Nephron (organoid): Measurements from ENCODE around the gene ZNF70.

ENCODE experiments used
- H3K27ac Mint-ChIP-seq, 3 experiments: 2 replicates each; pipeline ENCODE4 v1.8.0; 2020; ENCODE audit warnings: mixed read lengths in 3 of 3, mild to moderate bottlenecking in 2 of 3, moderate library complexity in 1 of 3
- H3K27me3 Mint-ChIP-seq: 2 replicates; pipeline ENCODE4 v1.8.0; 2021; ENCODE audit warnings: low read depth, mild to moderate bottlenecking, moderate library complexity, mixed read lengths
- H3K36me3 Mint-ChIP-seq: 2 replicates; pipeline ENCODE4 v1.8.0; 2020; ENCODE audit warnings: low read depth, mixed read lengths
- H3K4me1 Mint-ChIP-seq: 2 replicates; pipeline ENCODE4 v1.8.0; 2020; ENCODE audit warnings: mixed read lengths
- H3K4me3 Mint-ChIP-seq, 3 experiments: 2 replicates each; pipeline ENCODE4 v1.8.0; 2020; ENCODE audit warnings: mild to moderate bottlenecking in 3 of 3, mixed read lengths in 3 of 3, moderate library complexity in 2 of 3
- H3K9me3 Mint-ChIP-seq: 2 replicates; pipeline ENCODE4 v1.8.0; 2020; ENCODE audit warnings: mixed read lengths
- CTCF ChIP-seq, 3 experiments: fragments of 200-600 bp; sonication (generic); IDR thresholded peaks; one replicate each; pipeline ENCODE4 v1.5.0; 2021; ENCODE audit warnings: antibody characterized with exemption in 3 of 3; ENCODE audit not compliant: unreplicated experiment in 3 of 3

Gene ZNF70

GRCh38 chr22:23698673-23699235 lies 52.2 kb downstream of the ZNF70 start:
- no peaks in the 10 kb centered on the region for H3K4me1 Mint-ChIP-seq
- no peak overlapping the region for H3K27ac Mint-ChIP-seq
- H3K27me3 Mint-ChIP-seq: peaks cover 4% of the 10 kb centered on the region
- H3K4me3 Mint-ChIP-seq: no peak overlapping the region
- TF ChIP-seq CTCF (IDR thresholded peaks at IDR 0.05; ENCODE audit: unreplicated experiment in 3 of 3): no peak
- H3K9me3 Mint-ChIP-seq: no peaks in the 10 kb centered on the region
- H3K36me3 Mint-ChIP-seq: peaks cover 48% of the 10 kb centered on the region

GRCh38 chr22:23698094-23698493 lies 52.8 kb downstream of the ZNF70 start:
- peaks cover 1% of the 10 kb centered on the region for H3K4me1 Mint-ChIP-seq
- H3K4me3 Mint-ChIP-seq: no peak overlapping the region
- H3K9me3 Mint-ChIP-seq: no peaks in the 10 kb centered on the region
- peaks cover 45% of the 10 kb centered on the region for H3K36me3 Mint-ChIP-seq
- TF ChIP-seq CTCF (IDR thresholded peaks at IDR 0.05; ENCODE audit: unreplicated experiment in 3 of 3): no peak
- no peak overlapping the region for H3K27ac Mint-ChIP-seq
- H3K27me3 Mint-ChIP-seq: peaks cover 4% of the 10 kb centered on the region

GRCh38 chr22:23697031-23697970 lies 53.6 kb downstream of the ZNF70 start:
- Mint-ChIP-seq H3K4me3 (no peak overlapping the region), H3K36me3 (peaks cover 47% of the 10 kb centered on the region), H3K27ac (no peak overlapping the region), H3K9me3 (no peaks in the 10 kb centered on the region), H3K27me3 (peaks cover 4% of the 10 kb centered on the region), H3K4me1 (peaks cover 9% of the 10 kb centered on the region)
- TF ChIP-seq CTCF (IDR thresholded peaks at IDR 0.05; ENCODE audit: unreplicated experiment in 3 of 3): no peak

GRCh38 chr22:23696326-23696851 lies 54.5 kb downstream of the ZNF70 start:
- Mint-ChIP-seq H3K27me3 (peaks cover 4% of the 10 kb centered on the region), H3K36me3 (peaks cover 40% of the 10 kb centered on the region), H3K4me3 (no peak overlapping the region)

GRCh38 chr22:23695571-23696325 lies 55.2 kb downstream of the ZNF70 start:
- TF ChIP-seq CTCF (IDR thresholded peaks at IDR 0.05; ENCODE audit: unreplicated experiment in 3 of 3): no peak
- no peak overlapping the region for H3K4me3 Mint-ChIP-seq
- peaks cover 43% of the 10 kb centered on the region for H3K36me3 Mint-ChIP-seq
- H3K27ac Mint-ChIP-seq: no peak overlapping the region
- H3K9me3 Mint-ChIP-seq: no peaks in the 10 kb centered on the region
- H3K27me3 Mint-ChIP-seq: peaks cover 4% of the 10 kb centered on the region
- H3K4me1 Mint-ChIP-seq: peaks cover 9% of the 10 kb centered on the region

More at GRCh38 chr22:23696326-23696851, 54.5 kb downstream of the ZNF70 start:
- TF ChIP-seq CTCF (IDR thresholded peaks at IDR 0.05; ENCODE audit: unreplicated experiment in 3 of 3): no peak
- H3K27ac Mint-ChIP-seq: no peak overlapping the region
- no peaks in the 10 kb centered on the region for H3K9me3 Mint-ChIP-seq
- peaks cover 9% of the 10 kb centered on the region for H3K4me1 Mint-ChIP-seq
